ENCODE measurements around the gene TMED1. TPM values are rescaled to one million over a fixed set of nuclear protein-coding genes. Genes with fewer than 3 reads are reported as not detected.

Gene TMED1
- total RNA-seq, 1 donor from 2014 or later = 25.0 TPM

- Histone ChIP-seq H3K27ac (no peak overlapping the region), H3K27me3 (no peaks in the 10 kb centered on the region), H3K36me3 (peaks cover 79 to 81% of the 10 kb centered on the region in 2 donors), H3K4me3 (no peak overlapping the region), H3K9me3 (no peaks in the 10 kb centered on the region), H3K4me1 (no peaks in the 10 kb centered on the region)
- no peak for DNase-seq (ENCODE audit: low spot score in 2 of 2)
- TF ChIP-seq CTCF (IDR thresholded peaks at IDR 0.05) = no peak
- intact Hi-C loops (cut with DNase I) = no loop called here
Observed at GRCh38 chr19:10802479-10802878, 33.5 kb downstream of the TMED1 start.

GRCh38 chr19:10800488-10800887 lies 35.5 kb downstream of the TMED1 start:
- intact Hi-C loops (cut with DNase I) = no loop called here
- Histone ChIP-seq H3K4me3 (no peak overlapping the region), H3K9me3 (no peaks in the 10 kb centered on the region), H3K27ac (no peak overlapping the region), H3K27me3 (no peaks in the 10 kb centered on the region), H3K4me1 (no peaks in the 10 kb centered on the region), H3K36me3 (peaks cover 83 to 91% of the 10 kb centered on the region in 2 donors)
- no peak for DNase-seq (ENCODE audit: low spot score in 2 of 2)
- no peak for TF ChIP-seq CTCF (IDR thresholded peaks at IDR 0.05)

- no peak overlapping the region for H3K4me3 ChIP-seq
- no peaks in the 10 kb centered on the region for H3K9me3 ChIP-seq
- peaks cover 84 to 90% of the 10 kb centered on the region in 2 donors for H3K36me3 ChIP-seq
- TF ChIP-seq CTCF (IDR thresholded peaks at IDR 0.05) = no peak
- intact Hi-C loops (cut with DNase I) = no loop called here
- H3K27ac ChIP-seq = no peak overlapping the region
- DNase-seq (ENCODE audit: low spot score in 2 of 2) = no peak
- no peaks in the 10 kb centered on the region for H3K4me1 ChIP-seq
- no peaks in the 10 kb centered on the region for H3K27me3 ChIP-seq
Observed at GRCh38 chr19:10797541-10798256, 38.3 kb downstream of the TMED1 start.

GRCh38 chr19:10797078-10797477 lies 38.9 kb downstream of the TMED1 start:
- Histone ChIP-seq H3K27me3 (no peaks in the 10 kb centered on the region), H3K36me3 (peaks cover 84 to 90% of the 10 kb centered on the region in 2 donors), H3K4me3 (no peak overlapping the region), H3K9me3 (no peaks in the 10 kb centered on the region), H3K4me1 (no peaks in the 10 kb centered on the region), H3K27ac (no peak overlapping the region)
- no peak for TF ChIP-seq CTCF (IDR thresholded peaks at IDR 0.05)
- DNase-seq (ENCODE audit: low spot score in 2 of 2) = no peak
- intact Hi-C loops (cut with DNase I) = no loop called here

GRCh38 chr19:10796653-10797052 lies 39.4 kb downstream of the TMED1 start:
- Histone ChIP-seq H3K27me3 (no peaks in the 10 kb centered on the region), H3K4me3 (no peak overlapping the region), H3K27ac (no peak overlapping the region), H3K9me3 (no peaks in the 10 kb centered on the region), H3K36me3 (peaks cover 81 to 93% of the 10 kb centered on the region in 2 donors), H3K4me1 (no peaks in the 10 kb centered on the region)
- no peak for DNase-seq (ENCODE audit: low spot score in 2 of 2)
- TF ChIP-seq CTCF (IDR thresholded peaks at IDR 0.05) = no peak
- intact Hi-C loops (cut with DNase I) = no loop called here

Data from ascending aorta (tissue), 2 donors.